ENCODE data around the gene ARSD.

GRCh38 chrX:2855761-2856160 is 73.4 kb downstream of the ARSD start:
- no peak for TF ChIP-seq HCFC1 (IDR thresholded peaks at IDR 0.05; ENCODE audit: low read depth, low read length)
- TF ChIP-seq ELF1 (CRISPR knock-in tag; IDR thresholded peaks at IDR 0.05), result no peak
- no peak for TF ChIP-seq NFIC (IDR thresholded peaks at IDR 0.05; ENCODE audit: low read length)
- no peak for TF ChIP-seq YY1 (IDR thresholded peaks at IDR 0.05; ENCODE audit: insufficient read depth, insufficient replicate concordance, low read depth, low read length)
- TF ChIP-seq ATF4 (CRISPR knock-in tag; IDR thresholded peaks at IDR 0.05), result no peak
- TF ChIP-seq GTF2F1 (IDR thresholded peaks at IDR 0.05; ENCODE audit: low read length), result no peak
